GM21447 (cell line): ENCODE results near the gene FAAP20.
"Not testable (repeated sequence)": the region's sequence is repeated elsewhere in the genome, so short reads cannot be mapped to it uniquely, and the experiment has no call there.

ENCODE experiments used
- ATAC-seq: cut with Tn5 transposase; IDR thresholded peaks from one replicate; pipeline ENCODE4 v1.9.1; 2021; ENCODE audit not compliant: unreplicated experiment

The FAAP20 gene

GRCh38 chr1:2163205-2163604 is 31.4 kb downstream of the FAAP20 start:
- ATAC-seq: no peak

- no peak for ATAC-seq
Measured at GRCh38 chr1:2160451-2161300, 33.9 kb downstream of the FAAP20 start.

- ATAC-seq: no peak
Measured at GRCh38 chr1:2159124-2159523, 35.4 kb downstream of the FAAP20 start.

GRCh38 chr1:2158272-2158671 is 36.3 kb downstream of the FAAP20 start:
- ATAC-seq: no peak

GRCh38 chr1:2157856-2158255 is 36.7 kb downstream of the FAAP20 start:
- ATAC-seq: no peak

- ATAC-seq: no peak
Measured at GRCh38 chr1:2156866-2157265, 37.7 kb downstream of the FAAP20 start.

- no peak for ATAC-seq
Measured at GRCh38 chr1:2155788-2156187, 38.8 kb downstream of the FAAP20 start.

GRCh38 chr1:2155147-2155598 is 39.4 kb downstream of the FAAP20 start:
- ATAC-seq: no peak

- ATAC-seq: no peak
Measured at GRCh38 chr1:2154022-2154421, 40.5 kb downstream of the FAAP20 start.

- ATAC-seq: no peak
Measured at GRCh38 chr1:2152954-2153353, 41.6 kb downstream of the FAAP20 start.

- no peak for ATAC-seq
Measured at GRCh38 chr1:2151911-2152310, 42.7 kb downstream of the FAAP20 start.

GRCh38 chr1:2151252-2151651 is 43.3 kb downstream of the FAAP20 start:
- ATAC-seq: no peak

GRCh38 chr1:2150801-2151200 is 43.8 kb downstream of the FAAP20 start:
- ATAC-seq: no peak

GRCh38 chr1:2148691-2149090 is 45.9 kb downstream of the FAAP20 start:
- ATAC-seq: no peak

GRCh38 chr1:2147869-2148268 is 46.7 kb downstream of the FAAP20 start:
- ATAC-seq: not testable (repeated sequence)

- no peak for ATAC-seq
Measured at GRCh38 chr1:2146836-2147517, 47.6 kb downstream of the FAAP20 start.

GRCh38 chr1:2145946-2146835 is 48.4 kb downstream of the FAAP20 start:
- ATAC-seq: no peak

- ATAC-seq: no peak
Measured at GRCh38 chr1:2144501-2145090, 50.0 kb downstream of the FAAP20 start.

- ATAC-seq: no peak
Measured at GRCh38 chr1:2143814-2144500, 50.6 kb downstream of the FAAP20 start.

- ATAC-seq: no peak
Measured at GRCh38 chr1:2141025-2141424, 53.5 kb downstream of the FAAP20 start.
